ENCODE data around the gene MYL3.

DNA sequence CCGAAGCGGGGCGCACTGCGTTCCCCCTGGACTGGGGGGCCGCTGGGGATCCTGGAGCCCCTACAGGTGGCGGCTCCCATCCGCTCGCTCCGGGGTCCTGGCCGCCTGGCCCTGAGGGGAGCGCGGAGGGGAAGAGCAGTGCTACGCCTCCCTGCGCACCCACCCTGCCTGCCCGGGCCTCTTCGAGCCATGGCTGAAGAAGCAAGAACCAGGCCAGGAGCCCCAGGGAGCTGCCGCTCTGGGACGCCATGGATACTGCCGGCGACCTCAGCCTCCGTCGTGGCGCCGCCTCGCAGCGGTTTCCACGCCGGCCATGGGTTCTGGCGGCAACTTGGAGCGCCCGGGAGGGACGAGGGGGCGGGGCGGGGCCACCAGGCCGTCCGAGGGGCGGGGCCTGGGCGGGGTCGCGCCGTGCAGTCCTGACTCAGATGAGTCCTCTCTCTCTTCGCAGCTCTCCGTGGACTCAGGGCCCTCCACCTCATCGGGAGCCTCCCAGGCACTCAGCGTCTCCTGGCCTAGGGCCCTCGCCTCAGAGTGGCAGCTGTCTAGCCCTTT, 50.9 kb downstream of the MYL3 start:
- TF ChIP-seq, protein P1, sequence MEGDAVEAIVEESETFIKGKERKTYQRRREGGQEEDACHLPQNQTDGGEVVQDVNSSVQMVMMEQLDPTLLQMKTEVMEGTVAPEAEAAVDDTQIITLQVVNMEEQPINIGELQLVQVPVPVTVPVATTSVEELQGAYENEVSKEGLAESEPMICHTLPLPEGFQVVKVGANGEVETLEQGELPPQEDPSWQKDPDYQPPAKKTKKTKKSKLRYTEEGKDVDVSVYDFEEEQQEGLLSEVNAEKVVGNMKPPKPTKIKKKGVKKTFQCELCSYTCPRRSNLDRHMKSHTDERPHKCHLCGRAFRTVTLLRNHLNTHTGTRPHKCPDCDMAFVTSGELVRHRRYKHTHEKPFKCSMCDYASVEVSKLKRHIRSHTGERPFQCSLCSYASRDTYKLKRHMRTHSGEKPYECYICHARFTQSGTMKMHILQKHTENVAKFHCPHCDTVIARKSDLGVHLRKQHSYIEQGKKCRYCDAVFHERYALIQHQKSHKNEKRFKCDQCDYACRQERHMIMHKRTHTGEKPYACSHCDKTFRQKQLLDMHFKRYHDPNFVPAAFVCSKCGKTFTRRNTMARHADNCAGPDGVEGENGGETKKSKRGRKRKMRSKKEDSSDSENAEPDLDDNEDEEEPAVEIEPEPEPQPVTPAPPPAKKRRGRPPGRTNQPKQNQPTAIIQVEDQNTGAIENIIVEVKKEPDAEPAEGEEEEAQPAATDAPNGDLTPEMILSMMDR (IDR thresholded peaks at IDR 0.05), result no peak
- no peak for TF ChIP-seq POLR2A (IDR thresholded peaks at IDR 0.05)
